HG03342 (cell line): ENCODE results near the gene AIFM2.

Experiments used
- ATAC-seq: cut with Tn5 transposase; IDR thresholded peaks from one replicate; pipeline ENCODE4 v1.9.1; 2021; ENCODE audit warnings: mild to moderate bottlenecking, moderate library complexity; ENCODE audit not compliant: unreplicated experiment

Gene AIFM2

DNA sequence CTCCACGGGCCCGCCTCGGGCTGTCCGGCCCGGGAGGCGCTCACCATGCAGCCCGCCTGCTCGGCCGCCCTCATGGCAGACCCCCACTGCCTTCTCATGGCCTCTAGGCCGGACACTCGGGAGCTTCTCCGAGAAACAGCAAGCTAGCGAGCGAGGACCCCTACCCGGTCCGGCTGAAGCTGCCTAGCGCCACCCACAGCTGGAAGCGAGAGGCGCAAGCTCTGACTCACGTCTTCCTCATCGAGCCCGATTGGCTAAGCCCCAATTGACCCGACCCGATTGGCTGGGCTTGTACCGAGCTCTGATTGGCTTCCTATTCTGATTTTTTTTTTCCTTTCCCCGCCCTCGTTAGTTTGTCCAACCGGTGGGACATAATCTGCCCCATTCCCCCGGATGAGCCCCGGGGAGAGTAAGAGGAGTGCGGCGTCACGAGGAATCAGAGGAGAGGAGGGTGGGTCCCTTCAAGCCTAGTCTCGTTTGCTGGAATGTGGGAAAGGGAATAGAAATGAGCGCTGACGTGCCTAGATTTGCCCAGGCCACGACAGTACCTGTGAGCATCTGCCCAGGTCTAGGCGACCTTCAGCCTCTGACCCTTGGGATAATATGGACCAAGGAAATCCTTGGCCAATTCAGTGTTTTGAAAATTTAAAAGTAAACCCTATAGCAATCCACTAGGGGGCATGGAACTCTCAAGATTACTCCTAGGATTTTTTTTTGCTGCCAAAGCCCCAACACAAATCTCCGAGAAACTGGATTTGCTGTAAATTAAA is 14.0 kb upstream of the AIFM2 start, which contains the start of gene TYSND1:
TSS of gene TYSND1 (minus strand) at position 212 of the 770 bp plus-strand sequence. CDS start at position 98, 114 bp downstream.
- ATAC-seq = peak; percentile 94

DNA sequence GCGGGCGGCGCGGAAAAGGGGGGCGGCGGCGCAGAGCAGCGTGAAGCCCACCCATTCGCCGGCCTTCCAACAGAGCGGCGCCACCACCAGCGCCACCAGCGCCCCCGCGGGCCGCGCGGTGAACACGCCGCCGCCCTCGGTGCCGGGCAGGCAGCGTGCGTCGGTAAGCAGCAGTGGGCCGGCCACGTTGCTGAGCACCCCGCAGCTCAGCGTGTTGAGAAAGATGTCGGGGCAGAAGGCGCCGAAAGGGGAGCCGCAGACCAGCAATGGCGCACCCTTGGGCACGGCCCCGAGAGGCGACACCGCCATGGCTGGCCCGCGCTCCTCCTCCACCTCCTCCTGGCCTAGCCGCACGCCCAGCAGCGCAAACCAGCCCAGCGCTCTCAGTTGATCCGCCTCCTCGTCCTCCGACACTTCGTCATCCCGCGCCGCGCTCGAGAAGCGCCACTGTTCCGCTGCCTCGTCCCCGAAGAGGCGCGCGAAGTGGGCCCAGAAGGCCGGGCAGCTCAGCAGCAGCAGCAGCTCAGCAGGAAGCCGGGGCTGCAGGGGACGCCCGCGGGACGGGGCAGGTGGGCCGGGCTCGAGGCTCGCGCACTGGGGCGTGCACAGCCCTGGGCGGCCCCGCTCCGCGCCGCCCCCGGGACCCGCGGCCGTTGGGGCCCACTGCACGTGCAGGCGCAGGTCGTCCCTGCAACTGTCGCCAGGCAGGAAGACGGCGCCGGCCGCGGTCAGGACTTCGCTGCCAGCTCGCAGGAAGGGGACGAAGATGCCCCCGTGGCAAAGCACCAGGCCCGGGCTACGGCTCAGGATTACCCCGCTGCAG is 13.3 kb upstream of the AIFM2 start:
- ATAC-seq = peak; percentile 42

DNA sequence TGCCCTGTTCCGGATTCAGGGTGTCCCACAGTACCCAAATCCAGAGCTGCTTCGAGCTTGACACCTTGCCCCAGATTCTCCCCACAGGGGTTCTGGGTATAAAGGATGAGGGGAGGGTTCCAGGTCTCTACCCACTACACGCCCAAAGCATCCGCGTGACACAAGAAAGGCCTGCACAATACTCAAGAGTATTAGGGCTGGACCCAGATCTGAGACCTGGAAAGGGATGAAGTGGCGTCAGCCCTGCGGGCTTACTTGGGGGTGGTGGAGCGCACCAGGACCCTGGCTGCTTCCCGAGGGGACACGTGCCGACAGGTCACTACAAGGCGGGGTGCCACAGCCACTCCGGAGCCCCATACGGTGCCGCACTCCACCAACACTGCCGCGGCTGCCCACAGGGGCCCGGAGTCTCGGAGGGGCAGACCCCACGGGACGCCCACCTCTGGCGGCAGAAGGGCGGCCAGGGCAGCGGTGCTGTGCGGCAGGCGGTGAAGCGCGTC is 12.6 kb upstream of the AIFM2 start:
- ATAC-seq = peak; percentile 7

DNA sequence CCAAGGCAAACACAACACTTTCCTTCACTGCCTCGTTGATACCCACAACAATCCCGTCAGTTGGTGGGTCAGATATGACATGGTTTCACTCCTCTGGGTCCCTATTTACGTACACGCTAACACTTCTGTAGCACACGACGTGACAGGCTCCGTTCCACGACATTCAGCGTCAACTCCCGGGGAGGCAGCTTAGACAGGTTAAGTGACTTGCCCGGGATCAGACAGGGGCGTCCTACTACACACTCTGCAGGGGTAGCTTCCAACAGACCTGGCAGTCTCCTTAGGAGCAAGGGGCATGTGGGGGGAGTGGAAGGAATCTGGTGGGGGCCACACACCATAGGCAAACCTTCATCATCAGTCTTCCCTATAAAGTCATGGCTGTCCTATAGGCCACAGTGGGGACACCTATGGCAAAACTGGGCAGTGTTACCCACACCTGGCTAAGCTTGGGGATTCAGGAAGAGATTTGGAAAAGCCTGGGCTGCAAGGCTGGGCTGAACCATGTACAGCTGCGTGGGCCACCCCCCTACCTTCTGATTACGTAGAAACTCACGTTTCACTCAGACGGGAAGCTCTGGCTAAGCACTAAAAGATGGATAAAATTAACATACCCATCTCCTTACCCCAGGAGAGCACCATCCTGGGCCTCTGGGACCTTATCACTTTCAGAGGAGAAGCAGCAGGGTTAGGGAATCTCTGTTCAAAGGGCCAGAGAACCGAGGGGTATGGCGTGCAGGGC is 11.9 kb upstream of the AIFM2 start:
- ATAC-seq = no peak

DNA sequence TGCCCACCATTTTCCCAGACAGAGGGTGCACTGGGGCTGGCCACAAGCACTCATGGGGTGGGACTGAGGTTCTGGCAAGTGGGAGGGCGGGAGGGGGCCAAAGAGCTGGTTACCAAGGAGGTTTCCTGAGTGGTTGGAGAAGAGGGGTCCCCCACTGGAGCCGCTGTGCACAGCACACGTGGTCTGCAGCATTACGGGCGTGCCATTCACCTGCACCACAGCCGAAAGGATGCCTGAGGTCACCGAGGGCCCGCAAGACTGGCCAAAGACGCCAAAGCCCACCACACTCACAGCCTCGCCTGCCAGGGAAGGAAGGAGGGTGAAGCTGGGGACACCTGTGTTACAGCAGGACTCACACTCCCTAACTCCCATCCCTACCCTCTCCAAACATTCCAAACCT is 9.9 kb upstream of the AIFM2 start:
- no peak for ATAC-seq

DNA sequence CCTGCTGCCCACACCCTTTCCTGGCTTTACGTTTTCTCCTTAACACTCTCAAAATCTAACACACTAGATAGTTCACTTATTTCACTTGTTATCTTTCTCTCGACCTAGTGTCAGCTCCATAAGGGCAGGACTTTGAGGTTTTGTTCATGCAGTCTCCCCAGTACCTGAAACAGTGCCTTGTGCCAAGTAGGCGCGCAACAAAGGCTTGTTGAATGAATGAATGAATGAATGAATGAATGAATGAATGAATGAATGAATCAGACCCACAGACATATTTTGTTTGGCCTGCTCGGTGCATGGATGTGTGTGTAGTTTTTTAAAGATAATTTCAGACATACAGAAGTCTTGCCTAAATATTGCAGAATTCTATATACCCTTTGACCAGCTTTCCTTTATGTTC is 7.7 kb upstream of the AIFM2 start:
- no peak for ATAC-seq

DNA sequence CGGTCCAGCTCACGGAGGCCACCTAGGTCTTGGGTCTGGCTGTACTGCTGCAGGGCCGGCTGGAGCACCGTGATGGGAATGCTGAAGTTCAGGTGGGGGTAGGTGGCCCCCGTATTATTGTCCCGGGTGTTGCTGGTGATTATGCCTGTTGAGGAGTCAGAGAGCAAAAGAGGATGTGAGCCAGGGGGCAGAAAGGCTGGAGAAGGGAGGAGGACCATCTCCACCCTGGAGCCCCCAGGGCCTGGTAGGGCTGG is 7.3 kb upstream of the AIFM2 start:
- no peak for ATAC-seq

DNA sequence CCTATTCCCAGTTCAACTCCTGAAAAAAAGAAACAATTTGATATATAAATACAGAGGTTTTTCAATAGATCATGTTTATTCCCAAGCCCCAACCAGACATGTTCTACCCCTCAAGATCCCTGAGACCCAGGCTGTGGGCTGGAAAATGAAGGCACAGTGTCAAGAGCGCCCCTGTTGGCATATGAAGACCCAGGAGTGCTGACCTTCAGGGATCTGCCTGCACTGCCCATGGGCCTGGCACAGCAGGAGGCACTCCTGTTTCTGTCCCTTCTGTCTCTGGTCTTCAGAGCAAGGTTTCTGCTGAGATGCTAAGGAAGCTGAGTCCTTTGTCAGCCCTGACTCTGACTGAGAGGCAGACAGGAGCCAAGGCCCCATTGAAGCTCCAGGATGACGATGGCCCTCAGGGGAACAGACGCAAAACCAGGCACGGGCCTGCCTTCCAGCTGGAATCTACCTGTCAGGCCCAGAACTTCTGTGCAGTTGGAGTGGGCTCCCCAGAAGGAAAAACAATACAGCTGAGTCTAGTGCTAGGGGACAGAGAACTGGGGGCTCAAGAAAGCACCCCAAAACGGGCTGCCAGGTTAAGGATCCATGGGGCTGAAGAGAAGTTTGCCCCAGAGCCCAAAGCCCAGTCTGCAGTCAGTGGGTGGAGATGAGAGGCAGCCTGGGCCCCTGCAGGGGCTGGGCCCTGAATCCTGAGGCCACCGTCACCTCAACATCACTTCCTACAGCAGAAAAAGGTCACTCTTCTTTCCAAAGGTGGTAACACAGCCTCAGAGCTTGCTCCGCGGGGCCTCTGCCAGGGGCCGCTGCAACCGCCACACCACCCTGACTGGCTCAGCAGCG is 6.7 kb upstream of the AIFM2 start:
- ATAC-seq = no peak

DNA sequence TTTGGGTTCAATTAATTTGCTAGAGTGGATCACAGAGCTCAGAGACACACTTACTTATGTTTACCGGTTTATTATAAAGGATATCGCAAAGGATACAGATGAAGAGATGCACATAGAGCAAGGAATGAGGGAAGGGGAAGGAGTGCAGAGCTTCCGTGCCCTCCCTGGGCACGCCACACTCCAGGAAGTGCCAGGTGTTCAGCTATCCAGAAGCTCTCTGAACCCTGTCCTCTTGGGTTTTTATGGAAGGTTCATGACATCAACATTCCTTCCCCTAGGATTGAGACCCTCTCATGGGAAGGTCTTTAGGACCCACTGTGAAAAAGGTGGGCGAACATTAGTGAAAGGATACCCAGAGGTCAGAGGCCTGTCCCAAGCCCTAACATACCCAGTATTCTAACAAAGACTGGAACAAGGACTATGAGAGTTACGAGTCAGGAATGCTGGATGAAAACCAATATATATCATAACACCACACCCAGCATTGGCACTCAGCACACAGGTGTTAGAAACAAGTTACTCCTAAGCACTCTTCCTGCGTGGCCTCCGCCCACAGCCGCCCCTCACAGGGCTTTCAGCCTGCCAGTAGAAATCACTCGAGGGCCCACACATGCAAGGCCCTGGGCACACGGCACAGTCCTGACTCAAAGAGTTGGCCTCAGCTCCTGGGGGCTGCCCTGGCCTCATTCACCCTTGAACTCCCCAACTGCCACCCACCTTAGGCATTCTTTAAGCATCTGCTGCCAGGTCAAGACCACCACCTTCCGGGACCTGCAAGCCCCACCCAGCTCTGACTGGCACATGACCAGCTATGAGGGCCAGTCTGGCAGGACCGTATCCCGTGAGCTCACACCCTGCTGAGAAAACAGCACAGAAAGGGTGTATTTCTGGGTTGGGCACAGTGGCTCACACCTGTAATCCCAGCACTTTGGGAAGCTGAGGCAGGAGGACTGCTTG is 5.6 kb upstream of the AIFM2 start:
- ATAC-seq = no peak

DNA sequence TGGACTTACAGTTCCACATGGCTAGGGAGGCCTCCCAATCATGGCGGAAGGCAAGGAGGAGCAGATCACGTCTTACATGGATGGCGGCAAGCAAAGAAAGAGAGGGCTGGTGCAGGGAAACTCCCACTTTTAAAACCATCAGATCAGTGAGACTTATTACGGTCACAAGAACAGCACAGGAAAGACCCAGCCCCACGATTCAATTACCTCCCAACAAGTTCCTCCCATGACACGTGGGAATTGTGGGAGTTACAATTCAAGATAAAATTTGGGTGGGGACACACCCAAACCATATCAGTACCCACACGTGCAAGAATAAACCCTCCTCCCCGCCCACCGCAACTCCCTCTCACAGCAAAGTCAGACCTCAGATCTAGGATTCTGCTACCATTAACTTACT is 4.5 kb upstream of the AIFM2 start:
- no peak for ATAC-seq

DNA sequence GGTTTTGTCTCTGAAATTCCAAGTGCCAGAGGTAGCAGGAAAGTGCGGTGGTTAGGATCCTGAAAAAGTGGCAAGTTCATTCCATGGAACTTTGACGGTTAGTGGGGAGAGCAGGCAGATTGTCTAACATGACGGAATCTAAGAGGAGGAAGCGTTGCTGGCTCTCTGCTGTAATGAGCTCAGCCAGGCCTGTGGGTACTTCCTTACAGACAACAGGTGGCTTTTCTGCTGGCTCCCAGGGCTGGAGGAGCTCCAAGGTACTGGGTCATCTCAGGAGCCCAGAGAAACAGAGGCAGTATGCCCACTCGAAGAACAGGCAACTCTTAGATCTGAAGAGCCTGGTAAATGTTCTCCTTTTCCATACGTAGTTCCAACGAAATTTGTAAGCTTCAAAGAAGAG is 3.1 kb upstream of the AIFM2 start:
- no peak for ATAC-seq

DNA sequence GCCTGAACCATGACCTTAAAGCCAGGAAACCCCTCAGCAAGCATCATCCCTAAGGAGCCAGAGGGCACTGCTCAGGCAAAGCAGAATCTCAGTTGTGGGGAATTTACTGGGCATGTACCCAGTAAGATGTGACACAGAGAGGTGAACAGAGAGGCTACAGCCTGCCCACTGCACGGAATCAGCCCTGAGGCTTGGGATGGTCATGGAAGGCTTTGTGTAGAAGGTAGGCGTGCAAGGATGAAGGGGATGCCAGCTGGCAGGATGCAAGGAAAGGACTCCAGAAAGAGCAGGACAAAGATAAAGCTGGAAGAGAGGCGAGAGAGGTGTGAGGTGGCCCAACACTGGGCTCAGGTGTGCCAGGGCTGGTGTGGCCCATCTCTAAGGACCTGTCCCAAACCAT is 2.4 kb upstream of the AIFM2 start:
- ATAC-seq = no peak

DNA sequence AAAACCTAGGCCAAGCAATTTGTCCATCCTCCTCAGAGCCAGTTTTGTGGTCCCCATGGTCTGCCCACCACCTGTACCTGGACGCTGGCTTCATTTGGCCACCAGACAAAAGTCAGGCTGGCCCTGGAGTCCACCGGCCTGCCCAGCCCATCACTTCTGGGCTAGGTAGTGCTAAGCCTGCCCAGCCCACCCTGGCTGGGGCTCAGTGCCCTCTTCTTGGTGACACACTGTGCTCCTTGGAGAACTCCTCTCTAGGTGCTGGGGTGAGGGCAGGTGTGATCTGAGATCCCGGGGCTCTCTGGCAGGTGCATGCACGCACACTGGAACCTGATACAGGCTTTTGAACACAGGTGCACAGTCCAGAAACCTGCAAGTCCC is 1.1 kb downstream of the AIFM2 start:
- no peak for ATAC-seq

DNA sequence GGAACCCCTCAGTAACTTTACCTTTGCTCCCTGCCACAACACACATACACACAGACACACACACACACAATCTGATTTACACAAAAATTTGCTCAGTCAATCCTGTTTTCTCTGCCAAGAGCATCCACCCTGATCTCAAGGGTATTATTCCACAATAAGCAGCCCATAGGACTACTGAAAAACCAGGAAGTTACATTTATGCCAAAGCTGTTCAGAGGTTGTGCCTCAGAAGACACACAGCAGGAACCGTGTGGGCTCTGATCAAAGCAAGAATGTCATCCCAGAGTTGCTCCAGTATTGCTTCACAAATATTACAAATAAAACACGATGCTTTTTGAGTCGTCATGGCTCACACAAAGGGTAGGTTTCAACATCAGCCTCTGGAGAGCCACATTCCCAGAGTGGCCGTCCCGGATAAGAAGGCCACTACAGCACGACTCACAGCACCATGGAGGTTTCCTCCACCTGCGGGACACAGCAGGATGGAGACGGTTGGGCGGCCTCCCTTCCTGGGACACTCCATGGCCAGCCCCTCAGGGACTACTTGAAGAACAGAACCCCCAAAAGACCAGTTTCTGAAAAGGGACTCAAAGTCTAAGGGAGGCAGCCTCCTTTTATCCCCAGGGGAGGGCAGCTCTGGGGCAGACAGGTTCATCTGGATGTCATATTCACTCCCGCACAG is 1.6 kb downstream of the AIFM2 start:
- ATAC-seq = no peak

DNA sequence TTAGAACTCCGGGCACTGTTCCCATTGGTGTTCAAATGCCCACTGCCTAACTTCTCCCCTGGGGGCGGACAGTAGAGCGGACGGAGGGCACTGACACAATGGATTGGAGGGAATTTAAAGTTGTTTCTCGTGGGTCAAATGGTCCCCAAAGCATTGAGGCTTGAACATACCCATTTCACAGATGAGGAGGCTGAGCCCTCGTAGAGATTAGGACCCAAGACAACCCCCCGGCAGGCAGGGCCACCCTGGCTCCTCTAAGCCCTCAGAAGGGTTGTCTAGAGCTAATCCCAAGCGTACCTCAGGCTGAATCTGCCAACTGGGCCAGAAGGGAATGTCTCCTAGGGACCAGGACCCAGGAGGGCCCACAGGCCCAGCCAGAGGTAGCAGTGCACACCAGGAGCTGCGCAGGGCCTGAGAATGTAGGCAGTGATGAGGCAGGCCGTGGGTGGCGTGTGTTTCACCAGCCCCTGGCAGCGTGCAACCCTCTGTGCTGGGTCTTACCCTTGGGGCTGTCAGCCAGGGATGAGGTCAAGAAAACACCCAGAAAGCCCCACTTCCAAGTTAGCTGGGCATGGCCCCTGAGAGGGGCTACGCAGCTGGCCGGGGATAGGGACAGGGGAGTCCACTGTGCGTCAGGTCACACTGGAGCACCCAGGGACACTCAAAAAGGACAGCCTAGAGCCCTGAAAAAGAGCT is 5.8 kb downstream of the AIFM2 start:
- ATAC-seq = no peak

DNA sequence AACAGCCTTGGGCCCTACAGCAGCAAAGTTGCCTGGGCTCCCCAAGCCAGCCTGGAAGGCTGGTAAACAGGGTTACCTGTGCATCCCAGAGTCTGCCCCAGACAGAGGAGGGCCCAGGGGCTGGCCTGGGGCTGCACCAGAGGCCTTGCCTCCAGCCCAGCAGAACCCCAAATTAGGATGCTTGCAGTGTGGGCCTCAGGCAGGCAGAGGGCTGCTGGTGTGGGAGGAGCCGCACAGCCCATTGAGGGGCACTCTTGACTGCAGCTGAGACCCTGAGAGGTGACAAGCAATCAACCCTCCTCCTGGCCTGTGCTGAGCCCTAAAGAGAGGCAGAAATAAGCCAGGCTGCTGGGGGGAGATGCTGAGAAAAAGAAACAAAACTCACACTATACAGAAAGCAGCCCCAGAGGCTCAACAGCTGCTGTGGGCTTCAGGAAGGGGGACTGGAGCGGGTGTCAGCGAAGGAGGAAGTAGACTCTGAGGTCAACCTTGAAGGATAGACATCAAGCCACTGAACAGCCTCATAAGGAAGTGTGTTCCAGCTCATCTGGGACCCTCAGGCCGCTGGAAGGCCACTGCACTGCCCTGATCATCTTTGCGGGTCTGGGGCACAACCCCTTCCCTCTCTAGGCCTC is 6.6 kb downstream of the AIFM2 start:
- no peak for ATAC-seq

DNA sequence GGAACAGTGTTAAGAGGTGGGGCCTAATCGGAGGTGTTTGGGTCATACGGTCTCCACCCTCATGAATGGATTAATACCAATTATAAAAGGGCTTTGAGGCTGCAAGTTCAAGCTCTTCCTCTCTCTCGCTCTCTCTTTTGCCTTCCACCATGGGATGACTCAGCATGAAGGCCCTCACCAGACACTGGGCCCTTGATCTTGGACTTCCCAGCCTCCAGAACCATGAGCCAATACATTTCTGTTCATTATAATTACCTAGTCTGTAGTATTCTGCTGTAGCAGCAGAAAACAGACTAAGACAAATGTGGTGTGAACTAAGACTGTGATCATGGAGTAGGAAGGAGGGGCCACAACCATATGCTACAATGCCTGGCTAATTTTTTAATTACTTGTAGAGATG is 7.7 kb downstream of the AIFM2 start:
- no peak for ATAC-seq

DNA sequence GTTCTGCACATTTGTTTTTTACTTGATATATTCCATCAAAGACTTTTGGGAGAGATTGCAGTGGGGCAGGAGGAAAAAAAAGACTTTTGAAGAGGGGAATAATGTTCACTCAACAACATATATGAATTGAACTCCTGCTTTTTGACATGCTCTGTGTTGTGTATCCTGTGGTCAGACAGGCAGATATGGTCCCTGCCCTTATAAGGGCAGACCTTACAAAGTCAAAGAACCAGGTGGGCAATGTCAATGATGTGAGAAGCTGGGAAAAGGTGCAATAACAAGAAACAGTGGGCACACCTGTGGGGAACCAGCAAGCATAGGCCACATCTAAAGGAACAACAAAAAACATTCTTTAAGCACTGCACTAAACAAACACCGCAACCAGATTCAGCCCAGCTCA is 8.2 kb downstream of the AIFM2 start:
- no peak for ATAC-seq
